Endothelial cell (in vitro differentiated cells): ENCODE measurements around the gene SND1. TPM values are rescaled to one million over a fixed set of nuclear protein-coding genes. Genes with fewer than 3 reads are reported as not detected.
A peak's percentile ranks its signal among the peaks of the same experiment; 100 is the strongest.

ENCODE experiments used
- DNase-seq: peaks from one replicate; pipeline ENCODE4 v3.0.0; 2021; ENCODE audit warnings: low spot score
- H3K27ac Mint-ChIP-seq: one replicate; pipeline ENCODE4 v1.8.0; 2021; ENCODE audit warnings: mixed read lengths, inconsistent platforms; ENCODE audit not compliant: unreplicated experiment
- H3K27me3 Mint-ChIP-seq: one replicate; pipeline ENCODE4 v1.8.0; 2021; ENCODE audit warnings: mild to moderate bottlenecking, moderate library complexity, mixed read lengths, inconsistent platforms; ENCODE audit not compliant: unreplicated experiment
- H3K36me3 Mint-ChIP-seq: one replicate; pipeline ENCODE4 v1.8.0; 2021; ENCODE audit warnings: mild to moderate bottlenecking, low read depth, mixed read lengths, inconsistent platforms; ENCODE audit not compliant: unreplicated experiment
- H3K4me1 Mint-ChIP-seq: one replicate; pipeline ENCODE4 v1.8.0; 2021; ENCODE audit warnings: mild to moderate bottlenecking, mixed read lengths, inconsistent platforms; ENCODE audit not compliant: unreplicated experiment
- H3K4me3 Mint-ChIP-seq: one replicate; pipeline ENCODE4 v1.8.0; 2021; ENCODE audit warnings: mild to moderate bottlenecking, mixed read lengths, inconsistent platforms; ENCODE audit not compliant: unreplicated experiment
- H3K9me3 Mint-ChIP-seq: one replicate; pipeline ENCODE4 v1.8.0; 2021; ENCODE audit warnings: mixed read lengths, inconsistent platforms; ENCODE audit not compliant: unreplicated experiment
- CTCF ChIP-seq: fragments of 200-600 bp; sonication (generic); IDR thresholded peaks from one replicate; pipeline ENCODE4 v1.5.0; 2021; ENCODE audit warnings: antibody characterized with exemption; ENCODE audit not compliant: unreplicated experiment
- total RNA-seq: library from RNA; stranded (reverse); fragmentation: NEBNext Ultra II Directional; extraction: Animal tissue kit (Norgen Biotek cat#: 25700); gene quantifications from one replicate; pipeline ENCODE4 v1.2.1, GENCODE V29; 2021; ENCODE audit not compliant: unreplicated experiment

Gene SND1
- total RNA-seq, 1 donor from 2014 or later: 375 TPM

- H3K4me1 Mint-ChIP-seq: peaks cover 51% of the 10 kb centered on the region
- peaks cover 38% of the 10 kb centered on the region for H3K36me3 Mint-ChIP-seq
- no peak overlapping the region for H3K27ac Mint-ChIP-seq
- H3K9me3 Mint-ChIP-seq: no peaks in the 10 kb centered on the region
- no peak for TF ChIP-seq CTCF
- H3K4me3 Mint-ChIP-seq: no peak overlapping the region
- no peak for DNase-seq
- H3K27me3 Mint-ChIP-seq: peaks cover 6% of the 10 kb centered on the region
These were observed 291.8 kb downstream of the SND1 start for GRCh38 chr7:127943541-127944521.

- DNase-seq: no peak
- Mint-ChIP-seq H3K27ac (peak overlapping the region; percentile 0), H3K4me1 (peaks cover 55% of the 10 kb centered on the region), H3K9me3 (no peaks in the 10 kb centered on the region), H3K4me3 (no peak overlapping the region), H3K36me3 (peaks cover 29% of the 10 kb centered on the region), H3K27me3 (peaks cover 6% of the 10 kb centered on the region)
- TF ChIP-seq CTCF: no peak
These were observed 294.1 kb downstream of the SND1 start for GRCh38 chr7:127946111-127946510.

- DNase-seq: no peak
- Mint-ChIP-seq H3K4me1 (peaks cover 57% of the 10 kb centered on the region), H3K4me3 (no peak overlapping the region), H3K9me3 (no peaks in the 10 kb centered on the region), H3K27me3 (peaks cover 6% of the 10 kb centered on the region), H3K36me3 (peaks cover 28% of the 10 kb centered on the region), H3K27ac (no peak overlapping the region)
- no peak for TF ChIP-seq CTCF
These were observed 294.9 kb downstream of the SND1 start for GRCh38 chr7:127946847-127947246.

- TF ChIP-seq CTCF: no peak
- Mint-ChIP-seq H3K9me3 (no peaks in the 10 kb centered on the region), H3K27ac (peak overlapping the region; percentile 33), H3K4me3 (no peak overlapping the region), H3K36me3 (peaks cover 29% of the 10 kb centered on the region), H3K4me1 (peaks cover 58% of the 10 kb centered on the region), H3K27me3 (peaks cover 5% of the 10 kb centered on the region)
- DNase-seq: no peak
These were observed 296.3 kb downstream of the SND1 start for GRCh38 chr7:127948312-127948711.

GRCh38 chr7:127948930-127949329 lies 296.9 kb downstream of the SND1 start:
- DNase-seq: no peak
- Mint-ChIP-seq H3K4me1 (peaks cover 58% of the 10 kb centered on the region), H3K27ac (no peak overlapping the region), H3K27me3 (peaks cover 5% of the 10 kb centered on the region), H3K36me3 (peaks cover 31% of the 10 kb centered on the region), H3K4me3 (peak overlapping the region; percentile 1), H3K9me3 (no peaks in the 10 kb centered on the region)
- TF ChIP-seq CTCF: no peak
